ENCODE data around the gene SNAPC4.

Gene SNAPC4

GRCh38 chr9:136367296-136368145, 32.4 kb downstream of the SNAPC4 start:
- DNase-seq = no peak

- DNase-seq = no peak
Measured at GRCh38 chr9:136366826-136367225, 33.1 kb downstream of the SNAPC4 start.

- no peak for DNase-seq
Measured at GRCh38 chr9:136365775-136366222, 34.2 kb downstream of the SNAPC4 start.

GRCh38 chr9:136364942-136365774, 34.8 kb downstream of the SNAPC4 start:
- DNase-seq = no peak

GRCh38 chr9:136363949-136364748, 35.8 kb downstream of the SNAPC4 start:
- DNase-seq = no peak

GRCh38 chr9:136363106-136363948, 36.6 kb downstream of the SNAPC4 start, which contains the start of gene DNLZ:
Gene DNLZ (minus strand): TSS chr9:136363744. CDS start chr9:136363714, 30 bp downstream.
- DNase-seq = peak; percentile 98

- no peak for DNase-seq
Measured at GRCh38 chr9:136362450-136362784, 37.6 kb downstream of the SNAPC4 start.

- DNase-seq = no peak
Measured at GRCh38 chr9:136361754-136362449, 38.1 kb downstream of the SNAPC4 start.

GRCh38 chr9:136361047-136361753, 38.8 kb downstream of the SNAPC4 start:
- no peak for DNase-seq

GRCh38 chr9:136359774-136360718, 39.9 kb downstream of the SNAPC4 start:
- no peak for DNase-seq

GRCh38 chr9:136358888-136359287, 41.1 kb downstream of the SNAPC4 start:
- DNase-seq = no peak

GRCh38 chr9:136358016-136358415, 42.0 kb downstream of the SNAPC4 start:
- DNase-seq = no peak

GRCh38 chr9:136357202-136357725, 42.7 kb downstream of the SNAPC4 start:
- DNase-seq = no peak

GRCh38 chr9:136355616-136356557, 44.1 kb downstream of the SNAPC4 start:
- DNase-seq = no peak

- no peak for DNase-seq
Measured at GRCh38 chr9:136354592-136355085, 45.3 kb downstream of the SNAPC4 start.

- no peak for DNase-seq
Measured at GRCh38 chr9:136353757-136354488, 46.0 kb downstream of the SNAPC4 start.

GRCh38 chr9:136353088-136353487, 46.9 kb downstream of the SNAPC4 start:
- DNase-seq = no peak

All from stimulated activated CD4-positive, alpha-beta T cell treated with anti-CD3 and anti-CD28 coated beads, Interleukin-15, amount 100 ng/mL, for 24 hours (primary cell).